CD14-positive monocyte (primary cell): Measurements from ENCODE around the gene CUL2. TPM values are rescaled to one million over a fixed set of nuclear protein-coding genes. Genes with fewer than 3 reads are reported as not detected.

Experiments used
- DNase-seq, 3 donors: peaks; one replicate each; pipeline ENCODE4 v3.0.0-alpha.2; 2011 to 2022
- H2AFZ ChIP-seq: 2 replicates; pipeline ENCODE4 v1.6.0; 2012; ENCODE audit warnings: mild to moderate bottlenecking, low read depth, low read length, inconsistent platforms; ENCODE audit not compliant: insufficient read depth, poor library complexity, severe bottlenecking
- H3K27ac ChIP-seq, 2 donors: 1 replicate in 1 of 2; 2 replicates in 1 of 2; pipeline ENCODE4 v1.5.1; 2012 to 2013; ENCODE audit warnings: low read length in 2 of 2, control low read depth in 1 of 2, inconsistent platforms in 1 of 2, low read depth in 1 of 2, mild to moderate bottlenecking in 1 of 2
- H3K27me3 ChIP-seq, 2 donors: one replicate each; pipeline versions ENCODE4 v1.6.0 to v1.6.1; 2011 to 2013; ENCODE audit warnings: low read length in 2 of 2; ENCODE audit not compliant: control insufficient read depth in 2 of 2, insufficient read depth in 2 of 2
- H3K36me3 ChIP-seq, 2 donors: replicated peaks in 1 of 2; 1 replicate in 1 of 2; 2 replicates in 1 of 2; pipeline versions ENCODE4 v1.5.1 to v1.6.1; 2012 to 2013; ENCODE audit warnings: low read length in 2 of 2, control low read depth in 1 of 2, inconsistent platforms in 1 of 2, mild to moderate bottlenecking in 1 of 2; ENCODE audit not compliant: insufficient read depth in 2 of 2, control insufficient read depth in 1 of 2
- H3K4me1 ChIP-seq, 2 donors: 1 replicate in 1 of 2; 2 replicates in 1 of 2; pipeline versions ENCODE4 v1.5.1 to v1.6.1; 2012 to 2013; ENCODE audit warnings: low read length in 2 of 2, control low read depth in 1 of 2, inconsistent platforms in 1 of 2, mild to moderate bottlenecking in 1 of 2, moderate library complexity in 1 of 2; ENCODE audit not compliant: insufficient read depth in 2 of 2, control insufficient read depth in 1 of 2
- H3K4me2 ChIP-seq: replicated peaks from 2 replicates; pipeline ENCODE3; 2012; ENCODE audit warnings: low read length, moderate library complexity, mild to moderate bottlenecking; ENCODE audit not compliant: poor library complexity, severe bottlenecking; ENCODE audit errors: extremely low read depth
- H3K4me3 ChIP-seq, 3 experiments: fragments of 200-600 bp in 1 of 3; sonication (generic) in 1 of 3; replicated peaks in 1 of 3; 1 replicate in 2 of 3; 2 replicates in 1 of 3; pipeline ENCODE4 v1.5.1; 2011 to 2013; ENCODE audit warnings: low read length in 3 of 3, mild to moderate bottlenecking in 3 of 3, control low read depth in 2 of 3, low read depth in 2 of 3, inconsistent platforms in 1 of 3, moderate library complexity in 1 of 3
- H3K79me2 ChIP-seq: 2 replicates; pipeline ENCODE4 v1.6.0; 2012; ENCODE audit warnings: mild to moderate bottlenecking, control low read depth, inconsistent platforms, low read length, moderate library complexity; ENCODE audit not compliant: insufficient read depth
- H3K9ac ChIP-seq: 2 replicates; pipeline ENCODE4 v1.6.0; 2017; ENCODE audit warnings: low read length, mild to moderate bottlenecking; ENCODE audit not compliant: insufficient read depth, poor library complexity, severe bottlenecking
- H3K9me3 ChIP-seq, 2 donors: replicated peaks in 1 of 2; 1 replicate in 1 of 2; 2 replicates in 1 of 2; pipeline versions ENCODE4 v1.5.1 to v1.6.1; 2012 to 2013; ENCODE audit warnings: low read length in 2 of 2, control low read depth in 1 of 2; ENCODE audit not compliant: control insufficient read depth in 1 of 2, insufficient read depth in 1 of 2
- H4K20me1 ChIP-seq: 2 replicates; pipeline ENCODE4 v1.6.0; 2012; ENCODE audit warnings: mild to moderate bottlenecking, low read length, control low read depth, moderate library complexity; ENCODE audit not compliant: insufficient read depth
- H3K27ac Mint-ChIP-seq, 7 donors: one replicate each; pipeline ENCODE4 v1.8.0; 2020; ENCODE audit warnings: mild to moderate bottlenecking in 7 of 7, mixed read lengths in 7 of 7, moderate library complexity in 6 of 7, inconsistent platforms in 2 of 7
- H3K27me3 Mint-ChIP-seq, 3 donors: one replicate each; pipeline ENCODE4 v1.8.0; 2021 to 2022; ENCODE audit warnings: low read depth in 3 of 3, mild to moderate bottlenecking in 3 of 3, mixed read lengths in 3 of 3, moderate library complexity in 3 of 3, inconsistent platforms in 1 of 3
- H3K36me3 Mint-ChIP-seq, 2 donors: one replicate each; pipeline ENCODE4 v1.8.0; 2020; ENCODE audit warnings: mixed read lengths in 2 of 2, inconsistent platforms in 1 of 2, mild to moderate bottlenecking in 1 of 2
- H3K4me1 Mint-ChIP-seq: one replicate; pipeline ENCODE4 v1.8.0; 2020; ENCODE audit warnings: mild to moderate bottlenecking, mixed read lengths
- H3K4me3 Mint-ChIP-seq, 2 donors: one replicate each; pipeline ENCODE4 v1.8.0; 2020; ENCODE audit warnings: mild to moderate bottlenecking in 2 of 2, mixed read lengths in 2 of 2, moderate library complexity in 1 of 2
- H3K9me3 Mint-ChIP-seq, 7 donors: one replicate each; pipeline ENCODE4 v1.8.0; 2020 to 2022; ENCODE audit warnings: mixed read lengths in 7 of 7, mild to moderate bottlenecking in 6 of 7, moderate library complexity in 6 of 7, inconsistent platforms in 2 of 7
- WGBS: methylation state at CpG from one replicate; pipeline ENCODE4 v1.1.5; 2013; ENCODE audit warnings: missing lambda C conversion rate; ENCODE audit not compliant: insufficient coverage; 5-methylcytosine and 5-hydroxymethylcytosine counted together
- intact Hi-C, 2 donors: fragments of 100-400 bp; cut with micrococcal nuclease; formaldehyde crosslinking; loops; one replicate each; pipeline versions ENCODE4 v1.15.0 to v1.15.1; 2023
- polyA plus RNA-seq, 3 donors: library from polyadenylated mRNA; depleted of rRNA in 1 of 3; unstranded in 2 of 3; stranded (reverse) in 1 of 3; fragments of 300-500 nt in 2 of 3; fragments of >200 nt in 1 of 3; fragmentation: Illumina TruSeq in 2 of 3; gene quantifications; 1 replicate in 2 of 3; 2 replicates in 1 of 3; pipeline ENCODE4 v1.2.3, GENCODE V29; 2012 to 2021
- TF ChIP-seq, protein P1 (sequence below): fragments of 200-600 bp; IDR thresholded peaks from one replicate; pipeline ENCODE4 v1.8.0; 2022; ENCODE audit warnings: antibody characterized with exemption, mild to moderate bottlenecking

Gene CUL2
- polyA plus RNA-seq, 3 donors, result 10.2 to 22.8 (median 12.9) TPM

DNA sequence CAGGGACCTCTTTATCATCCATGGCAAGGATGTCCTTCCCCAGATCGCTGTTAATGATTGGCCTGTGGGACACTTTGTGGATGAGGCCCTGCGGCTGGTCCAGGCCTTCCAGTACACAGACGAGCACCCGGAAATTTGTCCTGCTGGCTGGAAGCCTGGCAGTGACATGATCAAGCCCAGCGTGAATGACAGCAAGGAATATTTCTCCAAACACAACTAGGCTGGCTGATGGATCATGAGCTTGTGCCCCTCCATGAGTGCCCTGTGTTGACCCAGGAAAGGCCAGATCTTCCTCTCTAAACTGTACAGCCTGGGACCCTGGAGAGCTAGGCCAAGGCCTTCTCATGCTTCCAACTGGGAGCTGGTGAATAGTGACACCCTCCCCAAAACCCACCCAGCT is 124.1 kb downstream of the CUL2 start:
- H3K27me3 Mint-ChIP-seq, result peaks cover 5 to 8% (median 5%) of the 10 kb centered on the region in 3 donors
- TF ChIP-seq, protein P1, sequence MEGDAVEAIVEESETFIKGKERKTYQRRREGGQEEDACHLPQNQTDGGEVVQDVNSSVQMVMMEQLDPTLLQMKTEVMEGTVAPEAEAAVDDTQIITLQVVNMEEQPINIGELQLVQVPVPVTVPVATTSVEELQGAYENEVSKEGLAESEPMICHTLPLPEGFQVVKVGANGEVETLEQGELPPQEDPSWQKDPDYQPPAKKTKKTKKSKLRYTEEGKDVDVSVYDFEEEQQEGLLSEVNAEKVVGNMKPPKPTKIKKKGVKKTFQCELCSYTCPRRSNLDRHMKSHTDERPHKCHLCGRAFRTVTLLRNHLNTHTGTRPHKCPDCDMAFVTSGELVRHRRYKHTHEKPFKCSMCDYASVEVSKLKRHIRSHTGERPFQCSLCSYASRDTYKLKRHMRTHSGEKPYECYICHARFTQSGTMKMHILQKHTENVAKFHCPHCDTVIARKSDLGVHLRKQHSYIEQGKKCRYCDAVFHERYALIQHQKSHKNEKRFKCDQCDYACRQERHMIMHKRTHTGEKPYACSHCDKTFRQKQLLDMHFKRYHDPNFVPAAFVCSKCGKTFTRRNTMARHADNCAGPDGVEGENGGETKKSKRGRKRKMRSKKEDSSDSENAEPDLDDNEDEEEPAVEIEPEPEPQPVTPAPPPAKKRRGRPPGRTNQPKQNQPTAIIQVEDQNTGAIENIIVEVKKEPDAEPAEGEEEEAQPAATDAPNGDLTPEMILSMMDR, result no peak
- Histone ChIP-seq H3K9ac (no peak overlapping the region), H4K20me1 (no peaks in the 10 kb centered on the region), H3K36me3 (no peaks in the 10 kb centered on the region), H3K4me1 (no peaks in the 10 kb centered on the region), H3K27me3 (no peaks in the 10 kb centered on the region), H2AFZ (no peak overlapping the region), H3K27ac (no peak overlapping the region), H3K4me3 (no peak overlapping the region), H3K79me2 (no peaks in the 10 kb centered on the region), H3K4me2 (no peak overlapping the region), H3K9me3 (no peaks in the 10 kb centered on the region)
- peaks cover 0 to 3% (median 0%) of the 10 kb centered on the region in 7 donors for H3K9me3 Mint-ChIP-seq
- H3K4me1 Mint-ChIP-seq, result no peaks in the 10 kb centered on the region
- H3K36me3 Mint-ChIP-seq, result no peaks in the 10 kb centered on the region
- intact Hi-C loops, result no loop called here
- H3K27ac Mint-ChIP-seq, result peak overlapping the region in 1 of 7 donors; percentile 63
- WGBS, result 95% methylated on average over 5 of the region's 5 CpGs
- DNase-seq, result no peak
- no peak overlapping the region for H3K4me3 Mint-ChIP-seq

DNA sequence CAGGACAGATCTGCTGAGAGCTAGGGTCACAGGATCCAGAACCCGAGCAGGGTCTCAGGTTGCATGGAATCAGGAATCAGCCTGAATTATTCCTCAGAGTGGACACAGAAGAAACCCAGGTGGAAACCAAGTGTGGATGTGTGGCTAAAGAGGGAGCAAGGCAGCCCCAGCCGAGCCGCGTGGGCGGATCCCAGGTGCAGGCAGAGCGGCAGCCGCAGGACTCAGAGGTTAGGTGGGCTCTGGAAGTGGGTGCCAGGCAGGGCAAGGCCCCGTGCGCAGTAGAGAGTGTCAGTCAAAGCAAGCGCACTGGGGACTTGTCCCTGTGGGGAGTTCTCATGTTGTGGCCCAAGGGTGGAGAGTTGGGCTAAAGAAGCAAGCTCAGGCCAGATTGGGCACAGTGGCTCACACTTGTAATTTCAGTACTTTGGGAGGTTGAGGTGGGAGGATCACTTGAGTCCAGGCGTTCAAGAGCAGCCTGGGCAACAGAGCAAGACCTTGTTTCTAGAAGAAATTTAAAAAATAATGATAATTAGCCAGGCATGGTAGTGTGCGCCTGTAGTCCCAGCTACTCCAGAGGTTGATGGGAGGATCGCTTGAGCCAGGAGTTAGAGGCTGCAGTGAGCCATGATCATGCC is 125.9 kb downstream of the CUL2 start:
- H3K36me3 Mint-ChIP-seq, result no peaks in the 10 kb centered on the region
- DNase-seq, result no peak
- intact Hi-C loops, result no loop called here

More for the DNA sequence above, 125.9 kb downstream of the CUL2 start:
- no peak overlapping the region for H3K4me2 ChIP-seq
- peaks cover 0 to 2% (median 0%) of the 10 kb centered on the region in 7 donors for H3K9me3 Mint-ChIP-seq
- H3K36me3 ChIP-seq, result no peaks in the 10 kb centered on the region
- H3K4me1 ChIP-seq, result no peaks in the 10 kb centered on the region
- no peak overlapping the region for H3K9ac ChIP-seq
- H3K27me3 Mint-ChIP-seq, result peaks cover 4 to 6% (median 5%) of the 10 kb centered on the region in 3 donors
- WGBS, result 99% methylated on average over 11 of the region's 13 CpGs
- TF ChIP-seq, protein P1, result no peak
- H3K27me3 ChIP-seq, result no peaks in the 10 kb centered on the region
- H3K27ac Mint-ChIP-seq, result no peak overlapping the region
- no peak overlapping the region for H2AFZ ChIP-seq
- H3K4me3 ChIP-seq, result no peak overlapping the region
- H3K9me3 ChIP-seq, result no peaks in the 10 kb centered on the region
- H3K4me1 Mint-ChIP-seq, result no peaks in the 10 kb centered on the region
- no peaks in the 10 kb centered on the region for H4K20me1 ChIP-seq
- H3K79me2 ChIP-seq, result no peaks in the 10 kb centered on the region
- no peak overlapping the region for H3K4me3 Mint-ChIP-seq
- H3K27ac ChIP-seq, result no peak overlapping the region
